Aorta (tissue), 5 donors: ENCODE results near the gene RNF31. TPM values are rescaled to one million over a fixed set of nuclear protein-coding genes. Genes with fewer than 3 reads are reported as not detected.

Experiments used
- ATAC-seq: fragments of 200-7000 bp; cut with Tn5 transposase; one replicate; pipeline ENCODE4 v1.9.1; 2022; ENCODE audit warnings: moderate library complexity; ENCODE audit not compliant: low FRiP score
- DNase-seq, 2 donors: peaks; one replicate each; pipeline ENCODE4 v3.0.0-alpha.2; 2020
- H3K27ac ChIP-seq, 2 donors: one replicate each; pipeline ENCODE4 v1.5.1; 2013; ENCODE audit warnings: low read length in 2 of 2, mild to moderate bottlenecking in 2 of 2, moderate library complexity in 2 of 2, control low read depth in 1 of 2, inconsistent platforms in 1 of 2, low read depth in 1 of 2
- H3K27me3 ChIP-seq, 2 donors: one replicate each; pipeline ENCODE4 v1.6.1; 2013; ENCODE audit warnings: control low read depth in 1 of 2, low read length in 1 of 2, mild to moderate bottlenecking in 1 of 2, moderate library complexity in 1 of 2; ENCODE audit not compliant: insufficient read depth in 2 of 2, control insufficient read depth in 1 of 2
- H3K36me3 ChIP-seq, 2 donors: one replicate each; pipeline ENCODE4 v1.6.1; 2013; ENCODE audit warnings: control low read depth in 1 of 2, low read length in 1 of 2, mild to moderate bottlenecking in 1 of 2; ENCODE audit not compliant: insufficient read depth in 2 of 2, control insufficient read depth in 1 of 2
- H3K4me1 ChIP-seq, 2 donors: one replicate each; pipeline ENCODE4 v1.6.1; 2013; ENCODE audit warnings: low read length in 2 of 2, control low read depth in 1 of 2, mild to moderate bottlenecking in 1 of 2, moderate library complexity in 1 of 2; ENCODE audit not compliant: insufficient read depth in 2 of 2, control insufficient read depth in 1 of 2
- H3K4me3 ChIP-seq, 2 donors: one replicate each; pipeline ENCODE4 v1.5.1; 2013; ENCODE audit warnings: low read length in 2 of 2, control low read depth in 1 of 2, mild to moderate bottlenecking in 1 of 2
- H3K9me3 ChIP-seq: one replicate; pipeline ENCODE4 v1.6.1; 2013; ENCODE audit warnings: mild to moderate bottlenecking, low read length; ENCODE audit not compliant: control insufficient read depth
- WGBS, 2 donors: extraction: QIAGEN DNeasy Blood & Tissue Kit; methylation state at CpG; one replicate each; pipeline ENCODE4 v1.1.7; 2013; 5-methylcytosine and 5-hydroxymethylcytosine counted together
- intact Hi-C, 2 donors: fragments of 100-400 bp; cut with DNase I; formaldehyde crosslinking; loops; one replicate each; pipeline versions ENCODE4 v1.14.2 to v1.15.0; 2022
- polyA plus RNA-seq, 2 donors: library from polyadenylated mRNA; stranded (reverse); fragments of 200-250 nt; gene quantifications; one replicate each; pipeline ENCODE4 v1.2.3, GENCODE V29; 2013
- total RNA-seq, 2 donors: library from RNA; stranded (reverse); fragmentation: NEBNext Ultra II Directional; extraction: Animal tissue kit (Norgen Biotek cat#: 25700); gene quantifications; one replicate each; pipeline ENCODE4 v1.2.1, GENCODE V29; 2021
- donor health status: healthy with polysubstance abuse.
- donor health status: Bipolar disorder and iron deficiency.
- donor health status: DM: no; HTN: no; CAD: no.
- donor health status: DM: no; HTN: no; CAD: no.
- donor health status: DM: yes; HTN: yes; CAD: no.

Gene RNF31
- total and polyA plus RNA-seq, 4 donors = 9.1 to 167 (median 56.3) TPM

DNA sequence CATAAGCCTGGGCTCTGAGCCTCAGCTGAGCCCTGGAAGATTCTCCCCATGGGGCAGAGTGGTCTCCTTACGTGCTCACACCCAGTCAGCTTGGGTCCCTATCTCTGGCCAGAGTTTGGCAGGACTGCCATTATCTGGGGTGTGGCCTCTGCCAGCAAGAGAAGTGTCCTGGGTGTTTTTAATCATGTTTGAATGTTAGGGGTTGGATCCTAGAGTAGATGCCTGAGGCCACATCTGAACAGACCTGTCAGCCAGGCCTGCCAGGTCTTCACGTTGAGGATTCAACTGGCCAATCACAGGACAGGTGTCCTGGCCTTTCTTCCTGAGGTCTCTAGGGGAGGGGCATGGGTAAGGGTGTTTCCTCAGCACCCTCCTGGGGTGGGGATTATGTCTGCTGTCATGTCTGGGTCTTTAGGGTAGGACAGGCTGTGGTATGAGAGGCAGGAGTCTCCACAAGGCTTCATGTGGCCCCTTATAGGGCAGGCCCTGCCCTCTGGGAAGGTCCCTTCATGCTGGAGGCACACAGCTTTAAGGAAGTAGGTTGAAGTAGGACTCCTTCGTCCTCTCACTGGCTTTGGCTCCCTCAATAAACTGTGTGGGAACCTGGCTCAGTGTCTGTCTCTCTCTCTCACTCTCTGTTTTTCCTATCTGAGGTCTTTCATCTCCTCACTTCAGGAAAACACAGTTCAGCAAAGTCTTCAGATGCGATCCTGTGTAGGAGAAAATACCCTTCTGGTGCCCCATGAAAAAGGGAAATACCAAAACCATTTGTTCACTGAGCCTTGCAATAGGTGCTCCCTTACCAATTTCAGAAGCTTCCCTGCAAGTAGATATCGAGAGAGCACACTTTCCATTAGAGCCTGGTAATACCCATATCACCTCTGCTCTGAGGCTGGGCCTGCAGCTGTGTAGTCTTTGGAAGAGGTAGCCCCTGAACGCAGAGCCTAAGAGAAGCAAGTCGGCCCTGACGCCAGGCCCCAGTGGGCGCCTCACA is 23.6 kb upstream of the RNF31 start:
- DNase-seq (peak; percentile 29 to 44), ATAC-seq (no peak)
- Histone ChIP-seq H3K9me3 (no peaks in the 10 kb centered on the region), H3K27me3 (no peaks in the 10 kb centered on the region), H3K4me1 (no peaks in the 10 kb centered on the region), H3K36me3 (peaks cover 0 to 8% of the 10 kb centered on the region in 2 donors), H3K4me3 (no peak overlapping the region), H3K27ac (no peak overlapping the region)
- WGBS, 2 donors = 84 to 87% methylated on average over 9 of the region's 9 CpGs
- intact Hi-C loops = no loop called here

DNA sequence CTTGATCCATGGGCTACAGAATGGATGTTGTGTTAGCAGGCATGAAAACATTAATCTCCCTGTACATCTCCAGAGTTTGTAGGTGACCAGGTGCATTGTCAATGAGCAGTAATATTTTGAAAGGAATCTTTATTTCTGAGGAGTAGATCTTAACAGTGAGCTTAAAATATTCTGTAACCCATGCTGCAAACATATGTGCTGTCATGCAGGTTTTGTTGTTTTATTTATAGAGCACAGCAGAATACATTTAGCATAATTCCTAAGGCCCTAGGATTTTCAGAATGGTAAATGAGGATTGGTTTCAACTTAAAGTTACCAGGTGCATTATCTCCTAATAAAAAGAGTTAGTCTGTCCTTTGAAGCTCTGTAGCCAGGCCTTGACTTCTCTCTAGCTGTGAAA is 20.4 kb upstream of the RNF31 start:
- peaks cover 0 to 4% of the 10 kb centered on the region in 2 donors for H3K36me3 ChIP-seq

DNA sequence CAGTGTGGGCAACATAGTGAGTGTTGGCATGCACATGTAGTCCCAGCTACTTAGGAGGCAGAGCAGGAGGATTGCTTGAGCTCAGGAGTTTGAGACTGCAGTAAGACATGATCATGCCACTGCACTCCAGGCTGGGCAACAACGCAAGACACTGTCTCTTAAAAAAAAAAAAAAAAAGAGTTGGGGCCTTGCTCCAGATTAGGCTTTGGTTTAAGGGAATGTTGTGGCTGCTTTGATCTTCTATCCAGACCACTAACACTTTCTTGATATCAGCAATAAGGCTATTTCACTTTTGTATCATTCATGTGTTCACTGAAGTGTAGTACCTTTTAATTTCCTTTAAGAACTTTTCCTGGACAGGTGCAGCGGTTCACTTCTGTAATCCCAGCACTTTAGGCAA is 19.6 kb upstream of the RNF31 start:
- Histone ChIP-seq H3K4me1 (no peaks in the 10 kb centered on the region), H3K4me3 (no peak overlapping the region), H3K36me3 (peaks cover 0 to 4% of the 10 kb centered on the region in 2 donors), H3K27ac (no peak overlapping the region), H3K27me3 (no peaks in the 10 kb centered on the region), H3K9me3 (no peaks in the 10 kb centered on the region)
- ATAC-seq = no peak
- intact Hi-C loops = no loop called here
- 87 to 88% methylated on average over 2 of the region's 2 CpGs for WGBS, 2 donors
- no peak for DNase-seq

More for the DNA sequence above, 20.4 kb upstream of the RNF31 start:
- ATAC-seq = no peak
- H3K9me3 ChIP-seq = no peaks in the 10 kb centered on the region
- no peak overlapping the region for H3K4me3 ChIP-seq
- H3K27me3 ChIP-seq = no peaks in the 10 kb centered on the region
- no peak overlapping the region for H3K27ac ChIP-seq
- DNase-seq = no peak
- intact Hi-C loops = no loop called here
- H3K4me1 ChIP-seq = no peaks in the 10 kb centered on the region

DNA sequence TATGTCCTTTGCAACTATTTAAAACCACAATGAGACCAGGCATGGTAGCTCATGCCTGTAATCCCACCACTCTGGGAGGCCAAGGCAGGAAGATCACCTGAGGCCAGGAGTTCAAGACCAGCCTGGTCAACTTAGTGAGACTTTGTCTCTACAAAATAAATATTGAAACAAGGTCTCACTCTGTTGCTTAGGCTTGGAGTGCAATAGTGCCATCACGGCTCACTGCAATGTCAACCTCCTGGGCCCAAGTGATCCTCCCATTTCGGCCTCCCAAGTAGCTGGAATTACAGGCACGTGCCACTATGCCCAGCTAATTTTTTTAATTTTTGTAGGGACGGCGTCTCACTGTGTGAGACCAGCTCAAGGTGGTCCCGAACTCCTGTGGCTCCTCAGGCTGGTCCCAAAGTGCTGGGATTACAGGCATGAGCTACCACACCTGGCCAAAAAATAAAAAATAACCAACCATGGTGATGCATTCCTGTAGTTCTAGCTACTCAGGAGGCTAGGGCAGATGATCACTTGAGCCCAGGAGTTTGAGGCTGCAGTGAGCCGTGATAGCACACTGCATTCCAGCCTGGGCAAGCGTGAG is 17.8 kb upstream of the RNF31 start:
- Histone ChIP-seq H3K27ac (no peak overlapping the region), H3K4me3 (no peak overlapping the region), H3K27me3 (no peaks in the 10 kb centered on the region), H3K4me1 (no peaks in the 10 kb centered on the region), H3K36me3 (no peaks in the 10 kb centered on the region), H3K9me3 (no peaks in the 10 kb centered on the region)
- WGBS, 2 donors = 88 to 91% methylated on average over 8 of the region's 8 CpGs
- ATAC-seq (no peak), DNase-seq (peak in 1 of 2 donors; percentile 16)
- intact Hi-C loops = no loop called here

DNA sequence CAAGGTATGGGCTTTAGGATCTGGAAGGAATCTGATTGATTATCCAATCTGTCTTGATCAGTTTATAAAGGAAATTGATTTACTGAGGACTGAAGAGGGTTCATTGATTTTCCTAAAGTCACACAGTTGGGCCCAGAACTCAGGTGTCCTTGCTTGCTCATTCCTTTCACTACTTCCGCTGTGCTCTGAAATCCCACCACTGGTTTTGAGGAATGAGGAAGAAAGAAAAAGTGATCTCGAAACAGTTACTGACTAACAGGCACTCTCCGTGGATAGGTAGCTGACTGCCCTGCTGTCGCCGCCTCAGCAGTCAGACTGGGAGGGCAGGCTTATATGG is 16.9 kb upstream of the RNF31 start, which contains the start of gene FITM1:
Gene FITM1 (plus strand): TSS at position 280 of the 337 bp plus-strand sequence. CDS start 905 bp downstream, outside the sequence.
- H3K4me3 ChIP-seq = no peak within 1 kb of the TSS
- H3K9me3 ChIP-seq = no peaks in the 10 kb centered on the region
- H3K27me3 ChIP-seq = no peaks in the 10 kb centered on the region
- no peaks in the 10 kb centered on the region for H3K4me1 ChIP-seq
- no peaks in the 10 kb centered on the region for H3K36me3 ChIP-seq
- WGBS, 2 donors = 93 to 95% methylated on average over 5 of the region's 5 CpGs
- intact Hi-C loops = no loop called here
- no peak for ATAC-seq
- no peak within 1 kb of the TSS for H3K27ac ChIP-seq
- no peak for DNase-seq

DNA sequence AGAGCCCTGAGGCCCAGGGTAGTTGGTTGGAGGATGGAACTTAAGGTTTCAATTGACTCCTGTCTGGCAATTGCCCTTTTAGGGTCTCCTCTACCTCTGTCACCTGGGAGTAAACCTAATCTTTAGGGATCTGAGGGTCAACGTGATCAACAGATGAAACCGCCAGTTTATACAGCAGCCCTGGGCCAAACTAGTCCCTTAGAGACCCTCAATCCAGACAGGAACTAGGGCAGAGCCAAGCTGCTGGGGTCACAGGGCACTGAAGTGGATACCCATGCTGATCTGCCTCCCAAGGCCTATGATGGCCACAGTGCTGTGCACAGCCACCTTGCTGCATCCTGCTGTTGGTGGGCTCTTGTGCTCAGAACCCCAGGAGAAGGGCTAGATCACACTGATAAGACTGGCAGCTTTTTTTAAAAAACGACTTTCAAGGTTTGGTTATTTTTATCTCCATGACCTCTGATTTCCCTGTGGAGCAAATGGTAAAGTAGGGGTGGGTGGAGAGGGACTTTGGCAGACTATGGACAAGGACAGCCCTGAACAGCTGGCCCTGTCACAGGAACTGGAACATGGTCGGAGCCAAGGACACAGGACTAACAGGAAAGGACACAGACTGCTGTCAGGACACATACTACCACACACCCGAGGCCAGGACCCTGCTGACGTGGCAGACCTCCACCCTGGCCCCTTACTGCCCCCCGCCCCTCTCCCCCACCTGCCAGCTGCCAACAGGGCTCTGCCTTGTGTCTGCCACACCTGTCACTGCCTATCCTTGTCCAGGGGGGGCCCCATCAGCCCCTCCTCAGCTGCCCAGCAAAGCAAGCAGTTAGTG is 16.4 kb upstream of the RNF31 start:
- intact Hi-C loops = no loop called here
- no peaks in the 10 kb centered on the region for H3K4me1 ChIP-seq
- no peak overlapping the region for H3K27ac ChIP-seq
- peak; percentile 29 to 72 for DNase-seq
- H3K4me3 ChIP-seq = no peak overlapping the region
- no peaks in the 10 kb centered on the region for H3K27me3 ChIP-seq
- ATAC-seq = no peak
- no peaks in the 10 kb centered on the region for H3K36me3 ChIP-seq
- 64% methylated on average over 5 to 7 of the region's 7 CpGs for WGBS, 2 donors
- H3K9me3 ChIP-seq = no peaks in the 10 kb centered on the region

DNA sequence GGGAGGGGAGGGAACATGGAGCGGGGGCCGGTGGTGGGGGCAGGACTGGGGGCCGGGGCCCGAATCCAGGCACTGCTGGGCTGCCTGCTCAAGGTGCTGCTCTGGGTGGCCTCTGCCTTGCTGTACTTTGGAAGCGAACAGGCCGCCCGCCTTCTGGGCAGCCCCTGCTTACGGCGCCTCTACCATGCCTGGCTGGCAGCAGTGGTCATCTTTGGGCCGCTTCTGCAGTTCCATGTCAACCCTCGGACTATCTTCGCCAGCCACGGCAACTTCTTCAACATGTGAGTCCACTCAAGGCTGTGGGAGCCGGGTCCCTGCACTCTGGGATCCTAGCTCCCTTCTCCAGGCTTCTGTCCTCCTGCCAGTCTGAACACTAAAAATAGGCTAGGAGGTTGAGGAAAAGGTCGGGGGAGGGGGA is 15.7 kb upstream of the RNF31 start:
- no peaks in the 10 kb centered on the region for H3K9me3 ChIP-seq
- 60 to 78% methylated on average over 13 to 15 of the region's 15 CpGs for WGBS, 2 donors
- no peaks in the 10 kb centered on the region for H3K27me3 ChIP-seq
- ATAC-seq = no peak
- H3K36me3 ChIP-seq = no peaks in the 10 kb centered on the region
- H3K4me3 ChIP-seq = no peak overlapping the region
- intact Hi-C loops = no loop called here
- no peak overlapping the region for H3K27ac ChIP-seq
- DNase-seq = peak; percentile 33 to 61
- H3K4me1 ChIP-seq = no peaks in the 10 kb centered on the region

DNA sequence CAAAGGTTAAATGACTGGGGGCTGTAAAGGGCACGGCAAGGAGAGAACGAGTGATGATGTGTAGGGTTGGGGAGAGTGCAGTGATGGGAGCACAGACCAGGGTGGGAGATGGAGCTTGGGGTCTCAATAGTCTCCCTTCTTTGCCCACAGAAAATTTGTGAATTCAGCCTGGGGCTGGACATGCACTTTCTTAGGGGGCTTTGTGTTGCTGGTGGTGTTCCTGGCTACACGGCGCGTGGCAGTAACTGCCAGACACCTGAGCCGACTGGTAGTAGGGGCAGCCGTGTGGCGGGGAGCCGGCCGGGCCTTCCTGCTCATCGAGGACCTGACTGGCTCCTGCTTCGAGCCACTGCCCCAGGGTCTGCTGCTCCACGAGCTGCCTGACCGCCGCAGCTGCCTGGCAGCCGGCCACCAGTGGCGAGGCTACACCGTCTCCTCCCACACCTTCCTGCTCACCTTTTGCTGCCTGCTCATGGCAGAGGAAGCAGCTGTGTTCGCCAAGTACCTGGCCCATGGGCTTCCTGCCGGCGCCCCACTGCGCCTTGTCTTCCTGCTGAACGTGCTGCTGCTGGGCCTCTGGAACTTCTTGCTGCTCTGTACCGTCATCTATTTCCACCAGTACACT is 15.1 kb upstream of the RNF31 start:
- no peak overlapping the region for H3K27ac ChIP-seq
- peak; percentile 36 to 67 for DNase-seq

More for the DNA sequence above, 15.1 kb upstream of the RNF31 start:
- WGBS, 2 donors = 82 to 90% methylated on average over 24 of the region's 24 CpGs
- intact Hi-C loops = no loop called here
- no peaks in the 10 kb centered on the region for H3K27me3 ChIP-seq
- H3K4me1 ChIP-seq = no peaks in the 10 kb centered on the region
- H3K36me3 ChIP-seq = no peaks in the 10 kb centered on the region
- no peak for ATAC-seq
- no peak overlapping the region for H3K4me3 ChIP-seq
- no peaks in the 10 kb centered on the region for H3K9me3 ChIP-seq
